Posterior cingulate gyrus (tissue), 11 donors: Measurements from ENCODE around the gene GPATCH4.
"Not testable (repeated sequence)": the region's sequence is repeated elsewhere in the genome, so short reads cannot be mapped to it uniquely, and the experiment has no call there.

Experiments used
- DNase-seq, 10 donors: peaks; one replicate each; pipeline versions ENCODE4 v3.0.0 to v3.0.0-alpha.2; 2020 to 2021; ENCODE audit warnings: mixed read lengths in 3 of 10
- intact Hi-C: fragments of 100-400 bp; cut with DNase I; formaldehyde crosslinking; loops from one replicate; pipeline ENCODE4 v1.15.1; 2023

GPATCH4 gene

DNA sequence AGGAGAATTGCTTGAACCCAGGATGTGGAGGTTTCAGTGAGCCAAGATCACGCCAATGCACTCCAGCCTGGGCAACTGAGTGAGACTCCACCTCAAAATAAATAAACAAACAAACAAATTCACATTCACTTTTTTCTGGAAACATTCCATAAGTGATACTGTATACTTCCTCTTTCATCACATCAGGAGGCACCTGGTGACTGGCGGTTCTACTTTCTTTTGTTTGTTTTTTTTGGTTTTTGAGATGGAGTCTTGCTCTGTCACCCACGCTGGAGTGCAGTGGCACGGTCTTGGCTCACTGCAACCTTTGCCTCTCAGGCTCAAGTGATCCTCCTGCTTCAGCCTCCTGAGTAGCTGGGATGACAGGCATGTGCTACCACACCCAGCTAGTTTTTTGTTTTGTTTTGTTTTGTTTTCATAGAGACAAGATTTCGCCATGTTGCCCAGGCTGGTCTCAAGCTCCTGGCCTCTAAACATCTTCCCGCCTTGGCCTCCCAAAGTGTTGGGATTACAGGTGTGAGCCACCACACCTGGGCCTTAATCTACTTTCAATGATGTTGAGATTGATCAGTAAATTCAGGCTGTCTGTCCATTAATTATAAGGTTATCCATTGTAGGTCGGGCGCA, 28.7 kb upstream of the GPATCH4 start:
- no peak for DNase-seq
- intact Hi-C loops: loop anchor here (5.0 kb wide), 1 partner anchor 47 kb away; the partner anchor contains the start of gene NES

- peak in 2 of 10 donors; percentile 55 to 60 for DNase-seq
- intact Hi-C loops: loop anchor here (1.0 to 5.0 kb wide), 2 partner anchors 30 to 50 kb away; partner anchors contain the start of gene NES
These were observed 26.1 kb upstream of the GPATCH4 start for GRCh38 chr1:156627313-156627880.

DNA sequence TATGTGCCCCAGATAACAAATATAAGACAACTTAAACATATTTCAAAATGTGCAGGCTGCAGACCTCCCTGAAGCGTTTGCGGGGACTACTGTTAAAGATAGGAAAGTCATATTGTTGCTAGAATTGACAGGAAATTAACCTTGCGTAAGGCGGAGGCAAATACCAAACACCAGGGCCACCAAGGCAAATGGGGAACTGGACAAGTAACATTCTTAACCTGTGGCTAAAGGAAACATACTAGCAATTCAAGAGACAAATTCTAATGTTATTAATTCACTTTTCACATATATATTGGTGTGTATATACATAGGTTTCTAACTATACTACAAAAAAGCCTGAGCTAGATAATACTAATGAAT, 24.8 kb upstream of the GPATCH4 start:
- no peak for DNase-seq
- intact Hi-C loops: loop anchor here (5.0 kb wide), 1 partner anchor 51 kb away; the partner anchor contains the start of gene NES

DNA sequence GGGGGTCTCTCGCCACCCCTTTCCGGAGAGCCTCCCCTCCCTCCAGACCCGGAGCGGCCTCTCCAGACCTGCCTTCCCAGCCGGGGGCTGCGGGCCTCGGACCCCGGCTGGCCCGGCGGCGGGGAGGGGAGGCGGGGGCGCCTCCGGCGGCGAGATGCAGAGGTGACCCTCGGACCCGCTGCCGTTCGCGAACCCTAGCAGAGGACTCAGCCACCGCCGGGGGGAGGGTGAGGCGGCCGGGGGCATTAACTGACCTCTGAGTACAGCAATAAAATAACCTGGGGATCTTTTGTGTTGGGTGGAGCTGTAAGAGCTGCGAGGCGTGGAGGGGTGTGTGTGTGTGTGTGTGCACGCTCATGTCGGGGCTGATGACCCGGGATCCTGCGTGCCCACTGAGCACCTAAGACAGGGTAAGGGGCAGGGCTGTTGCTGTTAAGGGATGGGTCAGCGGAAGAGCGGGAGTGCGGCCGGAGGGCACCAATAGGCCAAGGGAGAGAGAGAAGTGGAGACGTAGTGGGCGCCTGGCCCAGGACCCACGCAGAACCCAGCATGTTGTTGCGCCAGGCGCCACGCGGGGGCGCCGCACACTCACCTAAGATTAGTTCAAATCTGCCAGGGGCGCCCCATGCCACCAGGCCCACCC, 24.3 kb upstream of the GPATCH4 start:
- DNase-seq: peak in 7 of 10 donors; percentile 66 to 93 (median 75)
- intact Hi-C loops: loop anchor here (5.0 kb wide), 1 partner anchor 52 kb away; the partner anchor contains the start of gene NES

GRCh38 chr1:156624814-156625435, 23.6 kb upstream of the GPATCH4 start:
- peak in 4 of 10 donors; percentile 36 to 90 (median 66) for DNase-seq
- intact Hi-C loops: loop anchor here (5.0 kb wide), 1 partner anchor 52 kb away; the partner anchor contains the start of gene NES

DNA sequence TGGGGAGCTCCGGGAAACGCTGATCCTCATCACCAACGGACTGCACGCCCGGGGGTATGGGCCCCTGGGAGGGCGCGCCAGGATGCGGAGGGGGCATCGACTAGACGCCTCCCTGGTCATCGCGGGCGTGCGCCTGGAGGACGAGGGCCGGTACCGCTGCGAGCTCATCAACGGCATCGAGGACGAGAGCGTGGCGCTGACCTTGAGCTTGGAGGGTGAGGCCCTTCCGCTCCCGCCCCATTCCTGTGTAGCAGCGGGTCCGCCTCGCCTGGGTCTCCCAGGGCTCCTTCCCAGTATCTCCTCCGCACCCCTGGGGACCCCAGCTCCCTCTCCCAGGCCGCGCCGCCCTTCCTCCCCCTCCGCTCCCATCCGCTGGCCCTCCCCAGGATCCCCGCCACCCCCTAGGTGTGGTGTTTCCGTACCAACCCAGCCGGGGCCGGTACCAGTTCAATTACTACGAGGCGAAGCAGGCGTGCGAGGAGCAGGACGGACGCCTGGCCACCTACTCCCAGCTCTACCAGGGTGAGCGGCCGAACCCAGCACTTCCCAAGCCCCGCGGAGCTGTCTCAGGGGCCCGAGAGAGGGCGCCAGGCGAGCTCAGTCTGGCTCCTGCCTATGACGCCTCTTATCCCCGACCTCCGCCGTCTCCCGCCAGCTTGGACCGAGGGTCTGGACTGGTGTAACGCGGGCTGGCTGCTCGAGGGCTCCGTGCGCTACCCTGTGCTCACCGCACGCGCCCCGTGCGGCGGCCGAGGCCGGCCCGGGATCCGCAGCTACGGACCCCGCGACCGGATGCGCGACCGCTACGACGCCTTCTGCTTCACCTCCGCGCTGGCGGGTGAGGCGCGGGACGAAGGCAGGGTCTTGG, 22.9 kb upstream of the GPATCH4 start:
- peak in 9 of 10 donors; percentile 42 to 95 (median 74) for DNase-seq
- intact Hi-C loops: no loop called here

GRCh38 chr1:156622581-156623297, 21.5 kb upstream of the GPATCH4 start:
- intact Hi-C loops: no loop called here
- no peak for DNase-seq

GRCh38 chr1:156619582-156619955, 18.3 kb upstream of the GPATCH4 start:
- intact Hi-C loops: no loop called here
- no peak for DNase-seq

- peak in 5 of 10 donors; percentile 40 to 90 (median 63) for DNase-seq
- intact Hi-C loops: no loop called here
These were observed 17.7 kb upstream of the GPATCH4 start, which contains the start of gene HAPLN2 for GRCh38 chr1:156618853-156619581. Gene HAPLN2 (plus strand): TSS chr1:156619415. CDS start chr1:156623491, 4,076 bp downstream.

DNA sequence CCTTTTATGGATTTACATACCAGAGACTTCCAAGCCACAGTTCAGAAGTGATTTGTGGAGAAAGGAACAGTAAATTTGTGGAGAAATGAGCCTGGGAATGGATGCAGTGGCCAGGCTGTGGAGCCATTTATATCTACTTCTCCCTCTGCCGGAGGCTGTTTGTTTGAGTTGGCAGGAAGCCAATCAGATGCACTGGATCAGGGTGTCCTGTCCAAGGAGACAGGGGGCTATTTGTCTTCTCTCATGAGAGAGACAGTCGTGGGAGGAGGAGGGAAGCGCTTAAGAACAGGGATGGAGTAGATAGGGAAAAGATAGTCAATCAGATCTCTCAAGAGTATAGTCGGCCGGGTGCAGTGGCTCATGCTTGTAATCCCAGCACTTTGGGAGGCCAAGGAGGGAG, 15.2 kb upstream of the GPATCH4 start:
- intact Hi-C loops: no loop called here
- DNase-seq: peak in 9 of 10 donors; percentile 58 to 95 (median 75)

DNA sequence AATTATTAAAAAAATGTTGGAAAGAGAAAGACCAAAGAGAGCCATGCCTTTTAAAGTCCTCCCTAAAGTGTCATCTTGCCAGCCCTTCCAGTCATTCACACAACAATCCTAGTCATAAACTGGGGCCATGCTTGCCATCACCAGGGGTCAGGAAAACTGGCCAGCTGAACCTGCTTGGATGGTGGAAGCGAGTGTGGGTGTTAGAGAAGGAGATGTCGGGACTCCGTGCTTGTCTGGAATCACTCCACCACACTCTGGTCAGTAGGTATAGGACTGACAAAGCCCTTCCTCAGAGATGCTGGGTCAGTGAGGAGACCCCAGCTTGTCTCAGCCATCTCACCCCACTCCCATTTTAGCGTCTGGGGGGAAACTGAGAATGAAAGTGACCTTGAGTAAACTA, 14.7 kb upstream of the GPATCH4 start:
- intact Hi-C loops: no loop called here

DNA sequence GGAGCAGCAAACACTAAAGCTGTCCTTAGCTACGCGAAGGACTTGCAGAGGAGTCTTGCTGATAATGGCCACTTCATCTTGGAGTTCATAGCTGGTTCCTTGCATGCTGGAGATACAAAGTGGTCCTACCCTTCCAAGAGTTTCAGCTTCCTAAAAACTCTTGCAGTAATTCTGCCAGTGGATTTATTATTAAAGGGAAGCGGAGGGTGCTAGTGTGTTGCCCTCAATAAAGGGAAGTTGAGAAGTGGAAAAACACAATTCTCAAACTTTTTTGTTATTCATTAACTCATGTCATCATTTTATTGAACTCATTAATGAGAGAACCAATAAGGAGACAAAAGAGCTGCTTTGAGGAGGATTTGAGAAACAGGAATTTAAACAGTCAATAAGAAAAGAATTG, 11.4 kb upstream of the GPATCH4 start:
- DNase-seq: no peak
- intact Hi-C loops: no loop called here

More for the DNA sequence above, 14.7 kb upstream of the GPATCH4 start:
- peak in 1 of 10 donors; percentile 27 for DNase-seq

DNA sequence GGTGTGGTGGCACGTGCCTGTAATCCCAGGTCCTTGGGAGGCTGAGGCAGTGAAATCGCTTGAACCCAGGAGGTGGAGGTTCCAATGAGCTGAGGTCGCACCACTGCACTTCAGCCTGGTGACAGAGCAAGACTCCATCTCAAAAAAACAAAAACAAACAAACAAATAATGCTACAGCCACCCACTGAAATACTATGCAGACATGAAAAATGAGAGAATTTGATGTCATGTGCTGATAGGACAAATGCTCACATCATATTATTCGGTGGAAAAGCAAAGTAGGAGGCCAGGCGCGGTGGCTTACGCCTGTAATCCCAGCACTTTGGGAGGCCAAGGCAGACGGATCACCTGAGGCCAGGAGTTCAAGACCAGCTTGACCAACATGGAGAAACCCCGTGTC, 8.8 kb upstream of the GPATCH4 start:
- DNase-seq, intact Hi-C loops: not testable (repeated sequence)

GRCh38 chr1:156608981-156609380, 7.7 kb upstream of the GPATCH4 start:
- intact Hi-C loops: loop anchor here (2.0 to 10.0 kb wide), 3 partner anchors 124 to 222 kb away; no protein-coding TSS in a partner anchor
- peak in 1 of 10 donors; percentile 44 for DNase-seq

- peak in 3 of 10 donors; percentile 52 to 92 (median 61) for DNase-seq
- intact Hi-C loops: loop anchor here (2.0 to 10.0 kb wide), 3 partner anchors 123 to 221 kb away; no protein-coding TSS in a partner anchor
These were observed 6.9 kb upstream of the GPATCH4 start for GRCh38 chr1:156608036-156608674.

- intact Hi-C loops: loop anchor here (2.0 to 10.0 kb wide), 3 partner anchors 23 to 150 kb away; no protein-coding TSS in a partner anchor
- DNase-seq: not testable (repeated sequence)
These were observed 6.1 kb upstream of the GPATCH4 start for GRCh38 chr1:156607344-156607743.

DNA sequence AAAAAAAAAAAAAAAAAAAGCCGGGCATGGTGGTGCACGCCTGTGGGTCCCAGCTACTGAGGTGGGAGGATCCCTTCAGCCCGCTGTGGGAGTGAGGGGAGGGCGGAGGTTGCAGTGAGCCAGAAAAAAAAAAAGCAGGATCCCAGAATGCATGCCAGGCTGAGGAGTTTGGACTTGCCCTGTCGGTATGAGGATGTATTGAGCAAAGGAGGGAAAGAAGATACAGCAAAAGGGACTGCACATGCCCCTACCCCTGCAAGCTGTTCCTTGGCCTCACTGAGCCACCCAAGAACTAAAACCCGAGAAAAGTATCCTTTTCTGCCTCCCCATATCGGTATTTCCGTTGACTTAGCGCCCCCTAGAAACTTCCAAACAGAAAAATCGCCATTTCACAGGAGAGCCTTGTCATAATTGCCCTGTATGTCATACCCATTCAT, 1.3 kb upstream of the GPATCH4 start:
- intact Hi-C loops: loop anchor here (10.0 kb wide), 1 partner anchor 118 kb away; no protein-coding TSS in a partner anchor
- no peak for DNase-seq

- intact Hi-C loops: loop anchor here (10.0 kb wide), 1 partner anchor 117 kb away; no protein-coding TSS in a partner anchor
- no peak for DNase-seq
These were observed 613 bp upstream of the GPATCH4 start for GRCh38 chr1:156601892-156602291.
